Activated CD4-positive, alpha-beta T cell treated with anti-CD3 and anti-CD28 coated beads, Interleukin-2, amount 10 ng/mL, durations not matched to agents 24 days and 14 days (primary cell): ENCODE data around the gene BLACAT1. TPM values are rescaled to one million over a fixed set of nuclear protein-coding genes. Genes with fewer than 3 reads are reported as not detected.

Experiments
- DNase-seq: peaks from one replicate; pipeline ENCODE4 v3.0.0; 2022
- H3K27ac Mint-ChIP-seq: one replicate; pipeline ENCODE4 v1.8.0; 2022; ENCODE audit warnings: mild to moderate bottlenecking, mixed read lengths
- H3K27me3 Mint-ChIP-seq: one replicate; pipeline ENCODE4 v1.8.0; 2022; ENCODE audit warnings: mixed read lengths
- H3K36me3 Mint-ChIP-seq: one replicate; pipeline ENCODE4 v1.8.0; 2022; ENCODE audit warnings: low read depth, mild to moderate bottlenecking, mixed read lengths
- H3K4me1 Mint-ChIP-seq: one replicate; pipeline ENCODE4 v1.8.0; 2021; ENCODE audit warnings: mixed read lengths
- H3K4me3 Mint-ChIP-seq: one replicate; pipeline ENCODE4 v1.8.0; 2022; ENCODE audit warnings: mild to moderate bottlenecking, moderate library complexity, mixed read lengths
- H3K9me3 Mint-ChIP-seq: one replicate; pipeline ENCODE4 v1.8.0; 2021; ENCODE audit warnings: mixed read lengths
- intact Hi-C: fragments of 100-400 bp; cut with micrococcal nuclease; formaldehyde crosslinking; loops from one replicate; pipeline ENCODE4 v1.15.1; 2023
- total RNA-seq: library from RNA; stranded (reverse); gene quantifications from 2 replicates; pipeline ENCODE4 v1.2.3, GENCODE V29; 2022

Gene BLACAT1
- total RNA-seq, 1 donor from 2014 or later: 0.16 TPM

GRCh38 chr1:205454903-205455335 is 926 bp downstream of the BLACAT1 start:
- DNase-seq: no peak
- intact Hi-C loops: no loop called here
- peaks cover 6% of the 10 kb centered on the region for H3K4me1 Mint-ChIP-seq
- H3K4me3 Mint-ChIP-seq: no peak overlapping the region
- H3K27ac Mint-ChIP-seq: no peak overlapping the region
- H3K36me3 Mint-ChIP-seq: no peaks in the 10 kb centered on the region
- H3K27me3 Mint-ChIP-seq: peaks cover 71% of the 10 kb centered on the region
- H3K9me3 Mint-ChIP-seq: peaks cover 3% of the 10 kb centered on the region

- Mint-ChIP-seq H3K9me3 (no peaks in the 10 kb centered on the region), H3K27ac (no peak overlapping the region), H3K4me1 (peaks cover 10% of the 10 kb centered on the region), H3K4me3 (no peak overlapping the region), H3K27me3 (peaks cover 60% of the 10 kb centered on the region), H3K36me3 (no peaks in the 10 kb centered on the region)
- intact Hi-C loops: no loop called here
- DNase-seq: no peak
Observed at GRCh38 chr1:205453466-205453865, 2.4 kb downstream of the BLACAT1 start.

GRCh38 chr1:205452933-205453332 is 2.9 kb downstream of the BLACAT1 start:
- peaks cover 54% of the 10 kb centered on the region for H3K27me3 Mint-ChIP-seq
- H3K36me3 Mint-ChIP-seq: no peaks in the 10 kb centered on the region
- H3K4me1 Mint-ChIP-seq: peaks cover 10% of the 10 kb centered on the region
- no peak overlapping the region for H3K27ac Mint-ChIP-seq
- intact Hi-C loops: no loop called here
- H3K4me3 Mint-ChIP-seq: no peak overlapping the region
- DNase-seq: no peak
- no peaks in the 10 kb centered on the region for H3K9me3 Mint-ChIP-seq

- Mint-ChIP-seq H3K4me1 (peaks cover 10% of the 10 kb centered on the region), H3K9me3 (no peaks in the 10 kb centered on the region), H3K4me3 (no peak overlapping the region), H3K27me3 (peaks cover 49% of the 10 kb centered on the region), H3K36me3 (no peaks in the 10 kb centered on the region), H3K27ac (no peak overlapping the region)
- intact Hi-C loops: no loop called here
- no peak for DNase-seq
Observed at GRCh38 chr1:205452364-205452763, 3.5 kb downstream of the BLACAT1 start.

GRCh38 chr1:205451759-205452164 is 4.1 kb downstream of the BLACAT1 start:
- Mint-ChIP-seq H3K36me3 (no peaks in the 10 kb centered on the region), H3K27ac (no peak overlapping the region), H3K4me3 (no peak overlapping the region), H3K9me3 (no peaks in the 10 kb centered on the region), H3K27me3 (peaks cover 49% of the 10 kb centered on the region), H3K4me1 (peaks cover 10% of the 10 kb centered on the region)
- intact Hi-C loops: no loop called here
- no peak for DNase-seq

- no peaks in the 10 kb centered on the region for H3K9me3 Mint-ChIP-seq
- H3K4me3 Mint-ChIP-seq: no peak overlapping the region
- intact Hi-C loops: no loop called here
- H3K36me3 Mint-ChIP-seq: no peaks in the 10 kb centered on the region
- no peak for DNase-seq
- H3K4me1 Mint-ChIP-seq: peaks cover 7% of the 10 kb centered on the region
- H3K27ac Mint-ChIP-seq: no peak overlapping the region
- H3K27me3 Mint-ChIP-seq: peaks cover 45% of the 10 kb centered on the region
Observed at GRCh38 chr1:205451202-205451601, 4.6 kb downstream of the BLACAT1 start.

GRCh38 chr1:205450448-205450847 is 5.4 kb downstream of the BLACAT1 start:
- Mint-ChIP-seq H3K4me3 (no peak overlapping the region), H3K27ac (no peak overlapping the region), H3K4me1 (peaks cover 4% of the 10 kb centered on the region), H3K36me3 (no peaks in the 10 kb centered on the region), H3K27me3 (peaks cover 40% of the 10 kb centered on the region), H3K9me3 (no peaks in the 10 kb centered on the region)
- intact Hi-C loops: no loop called here
- DNase-seq: no peak

- H3K4me3 Mint-ChIP-seq: peak overlapping the region; percentile 64
- H3K27me3 Mint-ChIP-seq: peaks cover 37% of the 10 kb centered on the region
- intact Hi-C loops: no loop called here
- peak; percentile 74 for DNase-seq
- H3K4me1 Mint-ChIP-seq: peaks cover 4% of the 10 kb centered on the region
- H3K27ac Mint-ChIP-seq: peak overlapping the region; percentile 81
- H3K9me3 Mint-ChIP-seq: no peaks in the 10 kb centered on the region
- H3K36me3 Mint-ChIP-seq: no peaks in the 10 kb centered on the region
Observed at GRCh38 chr1:205449750-205450443, 5.9 kb downstream of the BLACAT1 start.

GRCh38 chr1:205449254-205449749 is 6.5 kb downstream of the BLACAT1 start:
- no peaks in the 10 kb centered on the region for H3K36me3 Mint-ChIP-seq
- peak overlapping the region; percentile 64 for H3K4me3 Mint-ChIP-seq
- H3K9me3 Mint-ChIP-seq: no peaks in the 10 kb centered on the region
- DNase-seq: no peak
- peaks cover 4% of the 10 kb centered on the region for H3K4me1 Mint-ChIP-seq
- H3K27me3 Mint-ChIP-seq: peaks cover 34% of the 10 kb centered on the region
- peak overlapping the region; percentile 81 for H3K27ac Mint-ChIP-seq
- intact Hi-C loops: no loop called here

GRCh38 chr1:205448540-205449253 is 7.1 kb downstream of the BLACAT1 start:
- Mint-ChIP-seq H3K36me3 (no peaks in the 10 kb centered on the region), H3K9me3 (no peaks in the 10 kb centered on the region), H3K4me3 (peak overlapping the region; percentile 12), H3K27me3 (peaks cover 30% of the 10 kb centered on the region), H3K27ac (no peak overlapping the region), H3K4me1 (peaks cover 4% of the 10 kb centered on the region)
- intact Hi-C loops: no loop called here
- DNase-seq: no peak

GRCh38 chr1:205447457-205448341 is 8.1 kb downstream of the BLACAT1 start:
- Mint-ChIP-seq H3K27ac (no peak overlapping the region), H3K4me1 (peaks cover 4% of the 10 kb centered on the region), H3K27me3 (peaks cover 20% of the 10 kb centered on the region), H3K4me3 (no peak overlapping the region), H3K36me3 (no peaks in the 10 kb centered on the region), H3K9me3 (no peaks in the 10 kb centered on the region)
- intact Hi-C loops: no loop called here
- no peak for DNase-seq

- no peak overlapping the region for H3K27ac Mint-ChIP-seq
- H3K4me1 Mint-ChIP-seq: peaks cover 6% of the 10 kb centered on the region
- H3K4me3 Mint-ChIP-seq: no peak overlapping the region
- H3K9me3 Mint-ChIP-seq: no peaks in the 10 kb centered on the region
- no peaks in the 10 kb centered on the region for H3K36me3 Mint-ChIP-seq
- DNase-seq: no peak
- peaks cover 11% of the 10 kb centered on the region for H3K27me3 Mint-ChIP-seq
- intact Hi-C loops: no loop called here
Observed at GRCh38 chr1:205446828-205447227, 9.0 kb downstream of the BLACAT1 start.

- peaks cover 18% of the 10 kb centered on the region for H3K4me1 Mint-ChIP-seq
- H3K4me3 Mint-ChIP-seq: no peak overlapping the region
- no peaks in the 10 kb centered on the region for H3K9me3 Mint-ChIP-seq
- peaks cover 3% of the 10 kb centered on the region for H3K27me3 Mint-ChIP-seq
- H3K27ac Mint-ChIP-seq: no peak overlapping the region
- intact Hi-C loops: no loop called here
- H3K36me3 Mint-ChIP-seq: no peaks in the 10 kb centered on the region
- DNase-seq: no peak
Observed at GRCh38 chr1:205445646-205445935, 10.3 kb downstream of the BLACAT1 start.
